Measurements from ENCODE around the gene CNTN2. TPM values are rescaled to one million over a fixed set of nuclear protein-coding genes. Genes with fewer than 3 reads are reported as not detected.

The CNTN2 gene
- total RNA-seq, 6 experiments from 2014 or later = not detected

DNA sequence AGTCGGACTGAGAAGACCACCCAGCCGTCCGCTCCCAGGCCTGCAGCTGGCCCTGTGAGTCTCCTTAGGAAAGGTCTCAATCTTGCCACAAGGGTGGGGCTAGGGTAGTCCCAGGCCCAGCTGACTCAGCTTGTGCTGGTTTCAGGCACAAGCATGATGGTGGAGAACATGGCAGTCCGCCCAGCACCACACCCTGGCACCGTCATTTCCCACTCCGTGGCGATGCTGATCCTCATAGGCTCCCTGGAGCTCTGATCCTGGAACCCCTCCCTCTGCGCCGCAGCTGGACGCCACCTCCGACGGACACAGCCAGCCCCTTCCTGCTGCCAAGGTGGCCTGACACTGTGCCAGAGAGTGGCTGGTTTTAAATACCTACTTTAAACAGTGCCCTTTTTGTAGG is 30.5 kb downstream of the CNTN2 start:
- TF ChIP-seq, protein P1, sequence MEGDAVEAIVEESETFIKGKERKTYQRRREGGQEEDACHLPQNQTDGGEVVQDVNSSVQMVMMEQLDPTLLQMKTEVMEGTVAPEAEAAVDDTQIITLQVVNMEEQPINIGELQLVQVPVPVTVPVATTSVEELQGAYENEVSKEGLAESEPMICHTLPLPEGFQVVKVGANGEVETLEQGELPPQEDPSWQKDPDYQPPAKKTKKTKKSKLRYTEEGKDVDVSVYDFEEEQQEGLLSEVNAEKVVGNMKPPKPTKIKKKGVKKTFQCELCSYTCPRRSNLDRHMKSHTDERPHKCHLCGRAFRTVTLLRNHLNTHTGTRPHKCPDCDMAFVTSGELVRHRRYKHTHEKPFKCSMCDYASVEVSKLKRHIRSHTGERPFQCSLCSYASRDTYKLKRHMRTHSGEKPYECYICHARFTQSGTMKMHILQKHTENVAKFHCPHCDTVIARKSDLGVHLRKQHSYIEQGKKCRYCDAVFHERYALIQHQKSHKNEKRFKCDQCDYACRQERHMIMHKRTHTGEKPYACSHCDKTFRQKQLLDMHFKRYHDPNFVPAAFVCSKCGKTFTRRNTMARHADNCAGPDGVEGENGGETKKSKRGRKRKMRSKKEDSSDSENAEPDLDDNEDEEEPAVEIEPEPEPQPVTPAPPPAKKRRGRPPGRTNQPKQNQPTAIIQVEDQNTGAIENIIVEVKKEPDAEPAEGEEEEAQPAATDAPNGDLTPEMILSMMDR (IDR thresholded peaks at IDR 0.05) = no peak

DNA sequence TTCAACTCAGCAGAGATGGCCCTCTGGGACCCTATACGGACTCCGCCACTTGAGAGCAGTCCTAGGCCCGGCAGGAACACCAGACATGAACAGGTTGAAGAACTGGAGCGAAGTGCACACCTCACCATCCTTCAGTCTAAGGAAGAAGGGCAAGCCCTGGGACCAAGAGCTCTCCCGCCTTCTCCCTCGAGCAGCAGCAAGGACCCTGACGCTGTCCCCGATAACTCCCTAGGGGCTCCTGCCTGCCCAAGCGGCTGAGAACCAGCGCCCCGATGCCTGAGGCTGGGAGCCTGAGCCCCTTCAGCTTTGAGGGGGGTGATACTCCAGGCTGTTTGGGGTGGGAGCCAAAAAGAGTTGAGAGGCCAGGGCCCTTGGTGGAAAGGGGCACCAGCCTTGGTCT is 31.1 kb downstream of the CNTN2 start:
- Mint-ChIP-seq H3K27me3 (ENCODE audit: insufficient read depth) (peaks cover 22% of the 10 kb centered on the region), H3K36me3 (ENCODE audit: low read depth) (no peaks in the 10 kb centered on the region), H3K9me3 (no peaks in the 10 kb centered on the region), H3K4me3 (no peak overlapping the region), H3K27ac (no peak overlapping the region), H3K4me1 (ENCODE audit: low read depth) (no peaks in the 10 kb centered on the region)
- TF ChIP-seq, protein P1 (IDR thresholded peaks at IDR 0.05) = no peak
- no peak for DNase-seq

More for the DNA sequence above, 30.5 kb downstream of the CNTN2 start:
- H3K36me3 Mint-ChIP-seq (ENCODE audit: low read depth) = no peaks in the 10 kb centered on the region
- no peak overlapping the region for H3K4me3 Mint-ChIP-seq
- DNase-seq = no peak
- H3K27me3 Mint-ChIP-seq (ENCODE audit: insufficient read depth) = peaks cover 22% of the 10 kb centered on the region
- no peak overlapping the region for H3K27ac Mint-ChIP-seq
- H3K4me1 Mint-ChIP-seq (ENCODE audit: low read depth) = no peaks in the 10 kb centered on the region
- H3K9me3 Mint-ChIP-seq = no peaks in the 10 kb centered on the region

DNA sequence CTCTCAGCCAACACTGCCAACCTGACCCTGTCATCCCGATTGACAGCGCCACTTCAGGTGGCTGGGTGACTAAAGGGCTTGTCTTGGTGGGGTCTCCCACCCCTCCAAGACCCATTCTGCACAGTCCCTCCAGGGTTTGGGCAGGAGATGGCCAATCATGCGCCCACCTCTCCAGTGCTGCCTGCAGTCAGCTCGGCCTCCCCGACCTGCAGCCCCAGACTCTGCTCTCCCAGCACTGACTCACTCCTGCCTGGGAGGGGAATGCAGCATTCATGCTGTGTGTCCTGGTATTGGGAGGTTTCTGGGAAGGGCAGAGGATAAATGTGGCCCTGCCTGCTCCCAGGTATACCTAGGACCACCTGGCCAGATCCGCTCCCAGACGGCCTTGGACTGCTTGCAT is 31.5 kb downstream of the CNTN2 start:
- H3K4me3 Mint-ChIP-seq = no peak overlapping the region
- H3K27me3 Mint-ChIP-seq (ENCODE audit: insufficient read depth) = peaks cover 19% of the 10 kb centered on the region
- TF ChIP-seq, protein P1 (IDR thresholded peaks at IDR 0.05) = no peak
- no peak for DNase-seq
- no peaks in the 10 kb centered on the region for H3K4me1 Mint-ChIP-seq (ENCODE audit: low read depth)
- H3K27ac Mint-ChIP-seq = no peak overlapping the region
- no peaks in the 10 kb centered on the region for H3K36me3 Mint-ChIP-seq (ENCODE audit: low read depth)
- H3K9me3 Mint-ChIP-seq = no peaks in the 10 kb centered on the region

DNA sequence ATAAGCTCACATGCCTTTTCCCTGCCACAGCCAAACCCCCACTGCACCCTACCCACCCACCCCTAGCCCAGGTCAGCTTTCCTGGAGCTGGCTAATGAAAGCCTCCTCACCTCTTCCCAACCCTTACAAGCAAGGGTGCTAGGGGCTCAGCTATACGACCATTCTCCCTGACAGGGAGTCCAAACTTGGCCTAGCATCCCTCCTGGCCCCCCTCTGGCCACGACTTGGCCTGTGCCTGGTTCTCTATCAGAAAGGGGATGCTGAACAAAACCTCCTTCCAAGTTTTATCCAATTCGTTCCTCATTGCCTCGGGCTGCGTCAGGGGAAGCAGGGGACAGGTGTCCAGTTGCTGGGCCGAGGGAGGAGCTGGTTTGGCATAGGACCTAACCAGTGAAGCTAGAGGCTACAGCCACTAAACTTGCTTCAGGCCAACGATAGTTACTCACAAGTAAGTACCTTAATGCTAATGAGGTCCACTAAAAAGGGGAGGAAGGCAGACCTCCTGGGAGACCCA is 32.7 kb downstream of the CNTN2 start:
- no peaks in the 10 kb centered on the region for H3K9me3 Mint-ChIP-seq
- no peaks in the 10 kb centered on the region; the same call in 1 of the 2 replicates for H3K36me3 Mint-ChIP-seq (ENCODE audit: low read depth)
- H3K27me3 Mint-ChIP-seq (ENCODE audit: insufficient read depth) = peaks cover 14% of the 10 kb centered on the region
- H3K4me1 Mint-ChIP-seq (ENCODE audit: low read depth) = no peaks in the 10 kb centered on the region
- no peak overlapping the region for H3K27ac Mint-ChIP-seq
- no peak for DNase-seq
- TF ChIP-seq, protein P1 (IDR thresholded peaks at IDR 0.05) = no peak
- H3K4me3 Mint-ChIP-seq = no peak overlapping the region

DNA sequence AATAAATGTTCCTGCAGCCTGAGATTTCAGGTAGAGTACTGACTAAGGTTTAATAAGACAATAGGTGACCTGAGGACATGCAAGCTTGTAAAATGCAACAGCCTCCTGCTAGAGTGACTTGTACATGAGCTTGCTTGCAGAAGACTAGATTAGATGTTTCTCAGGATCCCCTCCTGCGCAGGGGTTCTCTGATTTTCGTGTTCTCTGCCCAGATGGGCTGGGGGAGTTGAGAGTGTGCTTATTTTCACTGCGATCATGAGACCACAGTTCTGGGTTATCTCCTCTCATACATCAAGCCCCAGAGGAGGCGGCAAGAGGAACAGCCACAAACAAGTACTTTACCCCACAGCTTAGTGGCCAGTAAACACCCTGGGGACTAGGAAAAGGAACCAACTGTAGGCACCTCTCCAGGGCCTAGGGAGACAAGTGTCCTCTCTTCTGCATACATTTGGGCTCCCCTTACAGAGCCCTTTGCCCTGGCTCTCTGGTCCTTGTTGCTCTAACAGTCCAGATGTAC is 33.3 kb downstream of the CNTN2 start:
- DNase-seq = no peak
- Mint-ChIP-seq H3K27me3 (ENCODE audit: insufficient read depth) (peaks cover 12% of the 10 kb centered on the region), H3K27ac (no peak overlapping the region), H3K4me1 (ENCODE audit: low read depth) (no peaks in the 10 kb centered on the region), H3K9me3 (no peaks in the 10 kb centered on the region), H3K36me3 (ENCODE audit: low read depth) (no peaks in the 10 kb centered on the region; the same call in 1 of the 2 replicates), H3K4me3 (no peak overlapping the region)
- TF ChIP-seq, protein P1 (IDR thresholded peaks at IDR 0.05) = no peak

Measured in HFFc6 (cell line).